ENCODE results near the gene ACOX3.

Gene ACOX3

GRCh38 chr4:8403976-8404375, 36.5 kb downstream of the ACOX3 start:
- Histone ChIP-seq H3K9ac (ENCODE audit: low read length) (no peak overlapping the region), H3K4me1 (ENCODE audit: control insufficient read depth, insufficient read depth, low read length) (no peaks in the 10 kb centered on the region), H3K27me3 (ENCODE audit: control insufficient read depth, insufficient read depth, low read length) (no peaks in the 10 kb centered on the region), H3K4me3 (ENCODE audit: low read depth, low read length) (no peak overlapping the region), H3K36me3 (ENCODE audit: control insufficient read depth, insufficient read depth, low read length) (peaks cover 13% of the 10 kb centered on the region), H3K27ac (ENCODE audit: low read depth, low read length) (no peak overlapping the region), H3K9me3 (ENCODE audit: control insufficient read depth, insufficient read depth, low read depth, low read length) (no peaks in the 10 kb centered on the region)

GRCh38 chr4:8403173-8403753, 37.3 kb downstream of the ACOX3 start:
- Histone ChIP-seq H3K27ac (ENCODE audit: low read depth, low read length) (no peak overlapping the region), H3K4me3 (ENCODE audit: low read depth, low read length) (no peak overlapping the region), H3K4me1 (ENCODE audit: control insufficient read depth, insufficient read depth, low read length) (no peaks in the 10 kb centered on the region), H3K36me3 (ENCODE audit: control insufficient read depth, insufficient read depth, low read length) (peaks cover 13% of the 10 kb centered on the region), H3K9me3 (ENCODE audit: control insufficient read depth, insufficient read depth, low read depth, low read length) (no peaks in the 10 kb centered on the region), H3K27me3 (ENCODE audit: control insufficient read depth, insufficient read depth, low read length) (no peaks in the 10 kb centered on the region), H3K9ac (ENCODE audit: low read length) (no peak overlapping the region)

GRCh38 chr4:8402640-8403039, 37.9 kb downstream of the ACOX3 start:
- H3K27ac ChIP-seq (ENCODE audit: low read depth, low read length): no peak overlapping the region
- no peak overlapping the region for H3K9ac ChIP-seq (ENCODE audit: low read length)

GRCh38 chr4:8402181-8402597, 38.3 kb downstream of the ACOX3 start:
- Histone ChIP-seq H3K9ac (ENCODE audit: low read length) (no peak overlapping the region), H3K4me3 (ENCODE audit: low read depth, low read length) (no peak overlapping the region), H3K4me1 (ENCODE audit: control insufficient read depth, insufficient read depth, low read length) (peaks cover 4% of the 10 kb centered on the region), H3K27me3 (ENCODE audit: control insufficient read depth, insufficient read depth, low read length) (no peaks in the 10 kb centered on the region), H3K27ac (ENCODE audit: low read depth, low read length) (no peak overlapping the region), H3K36me3 (ENCODE audit: control insufficient read depth, insufficient read depth, low read length) (peaks cover 13% of the 10 kb centered on the region), H3K9me3 (ENCODE audit: control insufficient read depth, insufficient read depth, low read depth, low read length) (no peaks in the 10 kb centered on the region)

More at GRCh38 chr4:8402640-8403039, 37.9 kb downstream of the ACOX3 start:
- Histone ChIP-seq H3K4me1 (ENCODE audit: control insufficient read depth, insufficient read depth, low read length) (no peaks in the 10 kb centered on the region), H3K9me3 (ENCODE audit: control insufficient read depth, insufficient read depth, low read depth, low read length) (no peaks in the 10 kb centered on the region), H3K36me3 (ENCODE audit: control insufficient read depth, insufficient read depth, low read length) (peaks cover 13% of the 10 kb centered on the region), H3K27me3 (ENCODE audit: control insufficient read depth, insufficient read depth, low read length) (no peaks in the 10 kb centered on the region), H3K4me3 (ENCODE audit: low read depth, low read length) (no peak overlapping the region)

GRCh38 chr4:8401665-8402064, 38.9 kb downstream of the ACOX3 start:
- no peak overlapping the region for H3K4me3 ChIP-seq (ENCODE audit: low read depth, low read length)
- peaks cover 13% of the 10 kb centered on the region for H3K36me3 ChIP-seq (ENCODE audit: control insufficient read depth, insufficient read depth, low read length)

GRCh38 chr4:8400632-8401325, 39.7 kb downstream of the ACOX3 start:
- no peak overlapping the region for H3K9ac ChIP-seq (ENCODE audit: low read length)
- H3K27me3 ChIP-seq (ENCODE audit: control insufficient read depth, insufficient read depth, low read length): no peaks in the 10 kb centered on the region
- peaks cover 12% of the 10 kb centered on the region for H3K36me3 ChIP-seq (ENCODE audit: control insufficient read depth, insufficient read depth, low read length)
- H3K27ac ChIP-seq (ENCODE audit: low read depth, low read length): no peak overlapping the region
- no peaks in the 10 kb centered on the region for H3K9me3 ChIP-seq (ENCODE audit: control insufficient read depth, insufficient read depth, low read depth, low read length)
- H3K4me1 ChIP-seq (ENCODE audit: control insufficient read depth, insufficient read depth, low read length): peaks cover 9% of the 10 kb centered on the region
- no peak overlapping the region for H3K4me3 ChIP-seq (ENCODE audit: low read depth, low read length)

More at GRCh38 chr4:8401665-8402064, 38.9 kb downstream of the ACOX3 start:
- no peak overlapping the region for H3K27ac ChIP-seq (ENCODE audit: low read depth, low read length)
- peaks cover 9% of the 10 kb centered on the region for H3K4me1 ChIP-seq (ENCODE audit: control insufficient read depth, insufficient read depth, low read length)
- no peak overlapping the region for H3K9ac ChIP-seq (ENCODE audit: low read length)
- no peaks in the 10 kb centered on the region for H3K9me3 ChIP-seq (ENCODE audit: control insufficient read depth, insufficient read depth, low read depth, low read length)
- H3K27me3 ChIP-seq (ENCODE audit: control insufficient read depth, insufficient read depth, low read length): no peaks in the 10 kb centered on the region

- H3K27me3 ChIP-seq (ENCODE audit: control insufficient read depth, insufficient read depth, low read length): no peaks in the 10 kb centered on the region
These were observed 41.2 kb downstream of the ACOX3 start for GRCh38 chr4:8399298-8399697.

GRCh38 chr4:8398347-8398746, 42.2 kb downstream of the ACOX3 start:
- no peak overlapping the region for H3K4me3 ChIP-seq (ENCODE audit: low read depth, low read length)
- H3K27me3 ChIP-seq (ENCODE audit: control insufficient read depth, insufficient read depth, low read length): no peaks in the 10 kb centered on the region
- no peak overlapping the region for H3K27ac ChIP-seq (ENCODE audit: low read depth, low read length)
- peaks cover 2% of the 10 kb centered on the region; the same call in 1 of the 2 replicates for H3K36me3 ChIP-seq (ENCODE audit: control insufficient read depth, insufficient read depth, low read length)
- no peak overlapping the region for H3K9ac ChIP-seq (ENCODE audit: low read length)
- H3K9me3 ChIP-seq (ENCODE audit: control insufficient read depth, insufficient read depth, low read depth, low read length): no peaks in the 10 kb centered on the region
- H3K4me1 ChIP-seq (ENCODE audit: control insufficient read depth, insufficient read depth, low read length): peaks cover 12% of the 10 kb centered on the region

More at GRCh38 chr4:8399298-8399697, 41.2 kb downstream of the ACOX3 start:
- H3K27ac ChIP-seq (ENCODE audit: low read depth, low read length): no peak overlapping the region
- no peaks in the 10 kb centered on the region for H3K9me3 ChIP-seq (ENCODE audit: control insufficient read depth, insufficient read depth, low read depth, low read length)
- no peak overlapping the region for H3K4me3 ChIP-seq (ENCODE audit: low read depth, low read length)
- H3K9ac ChIP-seq (ENCODE audit: low read length): no peak overlapping the region
- H3K4me1 ChIP-seq (ENCODE audit: control insufficient read depth, insufficient read depth, low read length): peaks cover 9% of the 10 kb centered on the region
- peaks cover 2% of the 10 kb centered on the region; the same call in 1 of the 2 replicates for H3K36me3 ChIP-seq (ENCODE audit: control insufficient read depth, insufficient read depth, low read length)

- Histone ChIP-seq H3K36me3 (ENCODE audit: control insufficient read depth, insufficient read depth, low read length) (peaks cover 2% of the 10 kb centered on the region; the same call in 1 of the 2 replicates), H3K27me3 (ENCODE audit: control insufficient read depth, insufficient read depth, low read length) (no peaks in the 10 kb centered on the region), H3K4me3 (ENCODE audit: low read depth, low read length) (no peak overlapping the region), H3K9ac (ENCODE audit: low read length) (no peak overlapping the region), H3K4me1 (ENCODE audit: control insufficient read depth, insufficient read depth, low read length) (peaks cover 12% of the 10 kb centered on the region), H3K27ac (ENCODE audit: low read depth, low read length) (no peak overlapping the region), H3K9me3 (ENCODE audit: control insufficient read depth, insufficient read depth, low read depth, low read length) (no peaks in the 10 kb centered on the region)
These were observed 43.6 kb downstream of the ACOX3 start for GRCh38 chr4:8396762-8397406.

GRCh38 chr4:8395504-8396296, 44.8 kb downstream of the ACOX3 start:
- Histone ChIP-seq H3K4me1 (ENCODE audit: control insufficient read depth, insufficient read depth, low read length) (peaks cover 12% of the 10 kb centered on the region), H3K9ac (ENCODE audit: low read length) (no peak overlapping the region), H3K27me3 (ENCODE audit: control insufficient read depth, insufficient read depth, low read length) (no peaks in the 10 kb centered on the region), H3K36me3 (ENCODE audit: control insufficient read depth, insufficient read depth, low read length) (peaks cover 2% of the 10 kb centered on the region; the same call in 1 of the 2 replicates), H3K9me3 (ENCODE audit: control insufficient read depth, insufficient read depth, low read depth, low read length) (no peaks in the 10 kb centered on the region), H3K4me3 (ENCODE audit: low read depth, low read length) (no peak overlapping the region), H3K27ac (ENCODE audit: low read depth, low read length) (no peak overlapping the region)

All from HUES6 (cell line).